HepG2 (cell line): ENCODE data around the gene CTNNA3.

ENCODE experiments used
- CTCF ChIP-seq: sonication (generic); formaldehyde crosslinking; IDR thresholded peaks from 2 replicates; pipeline ENCODE4 v1.5.0; 2020; ENCODE audit warnings: mild to moderate bottlenecking, missing genetic modification reagents, moderate library complexity
- NR2F1 ChIP-seq, 2 experiments: fragments of 450-650 bp in 1 of 2; formaldehyde crosslinking in 1 of 2; IDR thresholded peaks; 2 replicates each; pipeline versions ENCODE4 v1.5.0 to v1.6.1; 2016 to 2020; ENCODE audit warnings: mild to moderate bottlenecking in 1 of 2, missing compliant biosample characterization in 1 of 2, missing genetic modification reagents in 1 of 2, moderate library complexity in 1 of 2
- RCOR2 ChIP-seq: IDR thresholded peaks from 2 replicates; pipeline ENCODE4 v1.6.1; 2016; ENCODE audit warnings: missing biosample characterization, missing genetic modification reagents
- SP1 ChIP-seq, 2 experiments: fragments of 450-650 bp in 1 of 2; sonication (generic) in 1 of 2; formaldehyde crosslinking in 1 of 2; IDR thresholded peaks; 2 replicates each; pipeline versions ENCODE4 v1.4.0 to v1.6.1; 2016 to 2020; ENCODE audit warnings: missing genetic modification reagents in 1 of 2
- TCF12 ChIP-seq, 2 experiments: fragments of 450-650 bp in 1 of 2; sonication (generic) in 1 of 2; formaldehyde crosslinking in 1 of 2; IDR thresholded peaks; 2 replicates each; pipeline versions ENCODE4 v1.6.1 to v1.8.0; 2017 to 2022; ENCODE audit warnings: antibody characterized with exemption in 1 of 2, mild to moderate bottlenecking in 1 of 2, missing genetic modification reagents in 1 of 2, moderate library complexity in 1 of 2
- ZNF138 ChIP-seq: sonication (generic); formaldehyde crosslinking; IDR thresholded peaks from 2 replicates; pipeline ENCODE4 v1.5.0; 2020; ENCODE audit warnings: mild to moderate bottlenecking, low read depth, missing genetic modification reagents
- ZNF431 ChIP-seq: sonication (generic); formaldehyde crosslinking; IDR thresholded peaks from 2 replicates; pipeline ENCODE4 v1.9.0; 2022; ENCODE audit warnings: missing genetic modification reagents, low read depth, mild to moderate bottlenecking, borderline replicate concordance
- ZNF792 ChIP-seq: IDR thresholded peaks from 2 replicates; pipeline ENCODE4 v1.6.1; 2016
- TF ChIP-seq, protein P1 (sequence below): sonication (generic); formaldehyde crosslinking; IDR thresholded peaks from 2 replicates; pipeline ENCODE4 v1.4.0; 2020; ENCODE audit warnings: mild to moderate bottlenecking, missing genetic modification reagents
- TF ChIP-seq, protein P2 (sequence below): sonication (generic); formaldehyde crosslinking; IDR thresholded peaks from 2 replicates; pipeline ENCODE4 v1.5.0; 2020; ENCODE audit warnings: mild to moderate bottlenecking, missing genetic modification reagents, borderline replicate concordance

- TF ChIP-seq ZNF792 (CRISPR knock-in tag) (no peak), SP1 (IDR thresholded peaks at IDR 0.05) (no peak), SP1 (CRISPR knock-in tag; IDR thresholded peaks at IDR 0.05) (no peak), ZNF138 (CRISPR knock-in tag) (no peak), ZNF431 (CRISPR knock-in tag) (no peak), NR2F1 (CRISPR knock-in tag; IDR thresholded peaks at IDR 0.05) (no peak), CTCF (no peak), RCOR2 (CRISPR knock-in tag) (no peak), TCF12 (IDR thresholded peaks at IDR 0.05) (no peak), TCF12 (CRISPR knock-in tag; IDR thresholded peaks at IDR 0.05) (no peak)
- TF ChIP-seq, protein P1, sequence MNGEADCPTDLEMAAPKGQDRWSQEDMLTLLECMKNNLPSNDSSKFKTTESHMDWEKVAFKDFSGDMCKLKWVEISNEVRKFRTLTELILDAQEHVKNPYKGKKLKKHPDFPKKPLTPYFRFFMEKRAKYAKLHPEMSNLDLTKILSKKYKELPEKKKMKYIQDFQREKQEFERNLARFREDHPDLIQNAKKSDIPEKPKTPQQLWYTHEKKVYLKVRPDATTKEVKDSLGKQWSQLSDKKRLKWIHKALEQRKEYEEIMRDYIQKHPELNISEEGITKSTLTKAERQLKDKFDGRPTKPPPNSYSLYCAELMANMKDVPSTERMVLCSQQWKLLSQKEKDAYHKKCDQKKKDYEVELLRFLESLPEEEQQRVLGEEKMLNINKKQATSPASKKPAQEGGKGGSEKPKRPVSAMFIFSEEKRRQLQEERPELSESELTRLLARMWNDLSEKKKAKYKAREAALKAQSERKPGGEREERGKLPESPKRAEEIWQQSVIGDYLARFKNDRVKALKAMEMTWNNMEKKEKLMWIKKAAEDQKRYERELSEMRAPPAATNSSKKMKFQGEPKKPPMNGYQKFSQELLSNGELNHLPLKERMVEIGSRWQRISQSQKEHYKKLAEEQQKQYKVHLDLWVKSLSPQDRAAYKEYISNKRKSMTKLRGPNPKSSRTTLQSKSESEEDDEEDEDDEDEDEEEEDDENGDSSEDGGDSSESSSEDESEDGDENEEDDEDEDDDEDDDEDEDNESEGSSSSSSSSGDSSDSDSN (CRISPR knock-in tag): no peak
- TF ChIP-seq, protein P2, sequence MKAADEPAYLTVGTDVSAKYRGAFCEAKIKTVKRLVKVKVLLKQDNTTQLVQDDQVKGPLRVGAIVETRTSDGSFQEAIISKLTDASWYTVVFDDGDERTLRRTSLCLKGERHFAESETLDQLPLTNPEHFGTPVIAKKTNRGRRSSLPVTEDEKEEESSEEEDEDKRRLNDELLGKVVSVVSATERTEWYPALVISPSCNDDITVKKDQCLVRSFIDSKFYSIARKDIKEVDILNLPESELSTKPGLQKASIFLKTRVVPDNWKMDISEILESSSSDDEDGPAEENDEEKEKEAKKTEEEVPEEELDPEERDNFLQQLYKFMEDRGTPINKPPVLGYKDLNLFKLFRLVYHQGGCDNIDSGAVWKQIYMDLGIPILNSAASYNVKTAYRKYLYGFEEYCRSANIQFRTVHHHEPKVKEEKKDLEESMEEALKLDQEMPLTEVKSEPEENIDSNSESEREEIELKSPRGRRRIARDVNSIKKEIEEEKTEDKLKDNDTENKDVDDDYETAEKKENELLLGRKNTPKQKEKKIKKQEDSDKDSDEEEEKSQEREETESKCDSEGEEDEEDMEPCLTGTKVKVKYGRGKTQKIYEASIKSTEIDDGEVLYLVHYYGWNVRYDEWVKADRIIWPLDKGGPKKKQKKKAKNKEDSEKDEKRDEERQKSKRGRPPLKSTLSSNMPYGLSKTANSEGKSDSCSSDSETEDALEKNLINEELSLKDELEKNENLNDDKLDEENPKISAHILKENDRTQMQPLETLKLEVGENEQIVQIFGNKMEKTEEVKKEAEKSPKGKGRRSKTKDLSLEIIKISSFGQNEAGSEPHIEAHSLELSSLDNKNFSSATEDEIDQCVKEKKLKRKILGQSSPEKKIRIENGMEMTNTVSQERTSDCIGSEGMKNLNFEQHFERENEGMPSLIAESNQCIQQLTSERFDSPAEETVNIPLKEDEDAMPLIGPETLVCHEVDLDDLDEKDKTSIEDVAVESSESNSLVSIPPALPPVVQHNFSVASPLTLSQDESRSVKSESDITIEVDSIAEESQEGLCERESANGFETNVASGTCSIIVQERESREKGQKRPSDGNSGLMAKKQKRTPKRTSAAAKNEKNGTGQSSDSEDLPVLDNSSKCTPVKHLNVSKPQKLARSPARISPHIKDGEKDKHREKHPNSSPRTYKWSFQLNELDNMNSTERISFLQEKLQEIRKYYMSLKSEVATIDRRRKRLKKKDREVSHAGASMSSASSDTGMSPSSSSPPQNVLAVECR (CRISPR knock-in tag): no peak
Observed at GRCh38 chr10:66192162-66192831, 1503.7 kb downstream of the CTNNA3 start.
